Heart left ventricle (tissue), 16 donors: ENCODE results near the gene TNS3. TPM values are rescaled to one million over a fixed set of nuclear protein-coding genes. Genes with fewer than 3 reads are reported as not detected.

Source experiments
- ATAC-seq, 4 donors: fragments of 200-7000 bp; cut with Tn5 transposase; one replicate each; pipeline ENCODE4 v1.9.1; 2020 to 2022; ENCODE audit warnings: moderate library complexity in 4 of 4, mild to moderate bottlenecking in 3 of 4, moderate number of reproducible peaks in 1 of 4
- DNase-seq, 5 donors: peaks; one replicate each; pipeline ENCODE4 v3.0.0-alpha.2; 2020
- H3K27ac ChIP-seq, 12 donors: fragments of 200-600 bp; sonication (generic) in 4 of 12; one replicate each; pipeline versions ENCODE4 v1.5.0 to v1.8.0; 2016 to 2022; ENCODE audit warnings: mild to moderate bottlenecking in 2 of 12
- H3K27me3 ChIP-seq, 9 donors: fragments of 200-600 bp; sonication (generic) in 2 of 9; one replicate each; pipeline versions ENCODE4 v1.5.1 to v1.8.0; 2016 to 2022; ENCODE audit warnings: mild to moderate bottlenecking in 3 of 9
- H3K36me3 ChIP-seq, 9 donors: fragments of 200-600 bp; sonication (generic) in 2 of 9; one replicate each; pipeline versions ENCODE4 v1.5.0 to v1.8.0; 2018 to 2022; ENCODE audit warnings: mild to moderate bottlenecking in 2 of 9
- H3K4me1 ChIP-seq, 12 donors: fragments of 200-600 bp; sonication (generic) in 4 of 12; one replicate each; pipeline versions ENCODE4 v1.5.0 to v1.8.0; 2016 to 2022; ENCODE audit warnings: mild to moderate bottlenecking in 3 of 12
- H3K4me3 ChIP-seq, 12 donors: fragments of 200-600 bp; sonication (generic) in 4 of 12; one replicate each; pipeline versions ENCODE4 v1.5.0 to v1.8.0; 2017 to 2022; ENCODE audit warnings: mild to moderate bottlenecking in 9 of 12, moderate library complexity in 4 of 12
- H3K9me3 ChIP-seq, 12 donors: fragments of 200-600 bp; sonication (generic) in 4 of 12; one replicate each; pipeline versions ENCODE4 v1.5.0 to v1.8.0; 2016 to 2022; ENCODE audit warnings: mild to moderate bottlenecking in 1 of 12
- POLR2A ChIP-seq, 2 donors: fragments of 450-650 bp; IDR thresholded peaks; one replicate each; pipeline ENCODE4 v1.6.1; 2017; ENCODE audit warnings: antibody characterized with exemption in 2 of 2, mild to moderate bottlenecking in 2 of 2, moderate library complexity in 2 of 2
- WGBS, 4 donors: extraction: QIAGEN DNeasy Blood & Tissue Kit in 2 of 4; methylation state at CpG; one replicate each; pipeline versions ENCODE4 v1.1.5 to v1.1.7; 2013 to 2018; 5-methylcytosine and 5-hydroxymethylcytosine counted together
- intact Hi-C, 10 donors: fragments of 100-400 bp; cut with DNase I; formaldehyde crosslinking; loops; one replicate each; pipeline versions ENCODE4 v1.11.1 to v1.14.2; 2022
- polyA plus RNA-seq, 2 donors: library from polyadenylated mRNA; stranded (reverse); fragments of 200-250 nt; gene quantifications; one replicate each; pipeline ENCODE4 v1.2.3, GENCODE V29; 2013
- total RNA-seq, 9 donors: library from RNA; depleted of rRNA in 2 of 9; stranded (reverse); fragments of >200 nt in 2 of 9; fragmentation: NEBNext Ultra II Directional in 3 of 9; extraction: Animal tissue kit (Norgen Biotek cat#: 25700) in 3 of 9; gene quantifications; one replicate each; pipeline versions ENCODE4 v1.1.0 to v1.2.4, GENCODE V29; 2016 to 2023
- TF ChIP-seq, protein P1 (sequence below), 12 donors: fragments of 200-600 bp; sonication (generic) in 4 of 12; IDR thresholded peaks; one replicate each; pipeline versions ENCODE4 v1.5.0 to v1.8.0; 2018 to 2022; ENCODE audit warnings: antibody characterized with exemption in 12 of 12, mild to moderate bottlenecking in 5 of 12
- donor health status: ischemic (EF 13 %, LVEDD 7.1; RV severe dilation, severe dysfunction).
- donor health status: healthy with polysubstance abuse.
- donor health status: DM: no; HTN: yes; CAD: no.
- donor health status: DM: no; HTN: no; CAD: no.
- donor health status: ischemic (EF 25% LVEDD 6.9; RV normal size, moderate dysfunction).
- donor health status: ischemic (EF 25% LVEDD 5.7; RV mildly dilated, moderate dysfunction).
- donor health status: healthy.
- donor health status: DM: yes; HTN: yes; CAD: no.
- donor health status: ischemic (EF 35%, LVEDD 5.7; RV mildly dilated, moderate dysfunction).
- donor health status: nonischemic (EF 11% LVEDD 7.7; RV severe dilation, severe dysfunction).
- donor health status: DM: yes; HTN: yes; CAD: no.
- donor health status: PGD.
- donor health status: ischemic (EF 29% LVEDD 5.4; RV normal size, mild dysfunction).
- donor health status: nonischemic (EF 23%, LVEDD 6.1; RV moderate dilation, normal function).

Gene TNS3
- total and polyA plus RNA-seq, 11 donors = 10.1 to 116 (median 32.7) TPM

DNA sequence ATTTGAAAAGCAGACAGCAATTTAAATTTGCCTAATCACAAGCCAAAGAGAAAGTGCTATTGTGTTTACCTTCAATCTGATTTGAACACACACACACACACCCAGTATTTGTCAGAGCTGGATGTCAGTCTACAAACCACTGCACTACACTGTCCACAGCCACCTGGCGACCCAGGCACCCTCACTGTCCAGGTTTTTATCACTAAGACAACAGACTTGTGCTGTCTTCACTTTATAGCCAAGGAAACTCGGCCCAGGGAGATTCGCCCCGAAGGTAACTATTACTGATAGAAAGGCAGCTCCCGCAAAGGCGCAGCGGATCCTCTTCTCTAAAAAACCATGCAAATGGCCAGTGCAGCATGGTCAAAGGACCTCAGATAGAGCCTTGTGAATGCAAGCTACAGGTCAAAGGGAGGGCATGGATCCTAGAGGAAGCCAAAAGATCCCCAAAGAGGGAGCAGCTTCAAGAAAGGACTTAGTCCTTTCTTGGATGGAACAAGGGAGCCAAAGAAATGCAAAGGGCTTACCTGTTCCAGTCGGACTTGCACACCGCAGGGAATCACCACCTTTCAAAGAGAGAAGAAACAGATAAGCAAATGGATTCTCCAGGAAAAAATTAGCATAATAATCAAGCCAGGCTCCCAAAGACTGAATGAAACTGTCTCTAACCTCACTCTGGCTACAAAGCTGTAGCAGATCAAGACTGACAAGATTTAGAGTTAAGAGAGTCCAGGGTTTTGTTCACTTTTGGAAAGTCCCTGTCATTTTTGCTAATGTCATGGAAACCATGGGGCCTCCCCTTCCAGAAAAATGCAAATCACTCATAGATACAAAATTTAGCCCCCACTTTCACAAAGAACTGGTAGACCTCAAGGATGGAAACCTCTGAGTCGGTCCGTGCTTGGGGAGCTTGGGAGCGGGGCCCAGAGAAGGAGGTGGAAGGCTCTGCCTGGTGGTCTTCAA, 101.1 kb downstream of the TNS3 start:
- peaks cover 7 to 85% (median 66%) of the 10 kb centered on the region in 12 donors for H3K4me1 ChIP-seq
- 85 to 92% (median 90%) methylated on average over 11 to 12 of the region's 12 CpGs for WGBS, 4 donors

DNA sequence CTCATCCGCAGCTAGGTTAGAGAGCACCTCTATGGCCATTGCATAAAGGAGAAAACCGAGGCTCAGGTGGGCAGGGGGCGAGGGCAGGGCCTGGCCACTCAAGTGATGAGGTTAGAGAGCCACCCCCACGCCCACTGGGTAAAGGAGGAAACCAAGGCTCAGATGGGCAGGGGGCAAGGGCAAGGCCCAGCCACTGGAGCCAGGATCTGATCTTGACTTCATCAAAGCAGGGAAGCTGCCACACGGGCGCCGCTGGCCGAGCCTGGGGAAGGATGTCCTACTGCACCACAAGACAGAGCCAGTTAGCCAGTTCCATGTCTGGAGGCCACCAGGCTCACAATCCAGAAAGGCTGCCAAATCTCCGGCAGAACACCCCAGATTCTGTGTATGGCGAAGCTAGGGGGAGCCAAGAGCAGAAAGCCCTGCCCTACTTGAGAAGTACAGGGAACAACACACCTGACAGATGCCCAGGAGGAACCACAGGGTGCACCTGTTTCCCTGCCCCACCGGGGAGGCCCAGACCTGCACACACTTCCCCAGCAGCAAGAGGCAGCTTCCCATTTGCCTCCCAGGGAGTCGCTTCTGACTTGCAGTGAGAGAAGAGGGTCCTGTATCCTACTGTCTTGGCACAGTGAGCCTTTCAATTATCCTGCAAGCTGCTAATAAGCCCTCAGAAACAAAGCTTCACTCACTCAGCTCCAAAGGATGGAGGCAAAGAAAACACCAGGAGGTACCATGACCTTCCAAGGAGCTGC, 101.9 kb downstream of the TNS3 start:
- Histone ChIP-seq H3K27ac (peak overlapping the region in 6 of 12 donors; percentile 26 to 93 (median 76)), H3K4me1 (peaks cover 7 to 85% (median 68%) of the 10 kb centered on the region in 12 donors), H3K9me3 (no peaks in the 10 kb centered on the region), H3K27me3 (no peaks in the 10 kb centered on the region), H3K36me3 (no peaks in the 10 kb centered on the region), H3K4me3 (peak overlapping the region in 1 of 12 donors; percentile 49)
- ATAC-seq (no peak), DNase-seq (peak in 1 of 5 donors; percentile 27)
- 88 to 93% (median 88%) methylated on average over 5 to 12 of the region's 12 CpGs for WGBS, 4 donors
- TF ChIP-seq, protein P1, sequence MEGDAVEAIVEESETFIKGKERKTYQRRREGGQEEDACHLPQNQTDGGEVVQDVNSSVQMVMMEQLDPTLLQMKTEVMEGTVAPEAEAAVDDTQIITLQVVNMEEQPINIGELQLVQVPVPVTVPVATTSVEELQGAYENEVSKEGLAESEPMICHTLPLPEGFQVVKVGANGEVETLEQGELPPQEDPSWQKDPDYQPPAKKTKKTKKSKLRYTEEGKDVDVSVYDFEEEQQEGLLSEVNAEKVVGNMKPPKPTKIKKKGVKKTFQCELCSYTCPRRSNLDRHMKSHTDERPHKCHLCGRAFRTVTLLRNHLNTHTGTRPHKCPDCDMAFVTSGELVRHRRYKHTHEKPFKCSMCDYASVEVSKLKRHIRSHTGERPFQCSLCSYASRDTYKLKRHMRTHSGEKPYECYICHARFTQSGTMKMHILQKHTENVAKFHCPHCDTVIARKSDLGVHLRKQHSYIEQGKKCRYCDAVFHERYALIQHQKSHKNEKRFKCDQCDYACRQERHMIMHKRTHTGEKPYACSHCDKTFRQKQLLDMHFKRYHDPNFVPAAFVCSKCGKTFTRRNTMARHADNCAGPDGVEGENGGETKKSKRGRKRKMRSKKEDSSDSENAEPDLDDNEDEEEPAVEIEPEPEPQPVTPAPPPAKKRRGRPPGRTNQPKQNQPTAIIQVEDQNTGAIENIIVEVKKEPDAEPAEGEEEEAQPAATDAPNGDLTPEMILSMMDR (IDR thresholded peaks at IDR 0.05) = no peak
- no peak for TF ChIP-seq POLR2A (IDR thresholded peaks at IDR 0.05)
- intact Hi-C loops = loop anchor here in 2 of 10 donors (5.0 to 10.0 kb wide), 2 partner anchors 92 to 95 kb away; no protein-coding TSS in a partner anchor

More for the DNA sequence above, 101.1 kb downstream of the TNS3 start:
- H3K4me3 ChIP-seq = peak overlapping the region in 1 of 12 donors; percentile 49
- intact Hi-C loops = loop anchor here in 1 of 10 donors (10.0 kb wide), 1 partner anchor 94 kb away; no protein-coding TSS in a partner anchor
- no peaks in the 10 kb centered on the region for H3K36me3 ChIP-seq
- peak overlapping the region in 11 of 12 donors; percentile 69 to 93 (median 84) for H3K27ac ChIP-seq
- DNase-seq (peak in 1 of 5 donors; percentile 22), ATAC-seq (no peak)
- H3K9me3 ChIP-seq = no peaks in the 10 kb centered on the region
- TF ChIP-seq POLR2A (IDR thresholded peaks at IDR 0.05) = no peak
- TF ChIP-seq, protein P1 (IDR thresholded peaks at IDR 0.05) = no peak
- H3K27me3 ChIP-seq = no peaks in the 10 kb centered on the region

DNA sequence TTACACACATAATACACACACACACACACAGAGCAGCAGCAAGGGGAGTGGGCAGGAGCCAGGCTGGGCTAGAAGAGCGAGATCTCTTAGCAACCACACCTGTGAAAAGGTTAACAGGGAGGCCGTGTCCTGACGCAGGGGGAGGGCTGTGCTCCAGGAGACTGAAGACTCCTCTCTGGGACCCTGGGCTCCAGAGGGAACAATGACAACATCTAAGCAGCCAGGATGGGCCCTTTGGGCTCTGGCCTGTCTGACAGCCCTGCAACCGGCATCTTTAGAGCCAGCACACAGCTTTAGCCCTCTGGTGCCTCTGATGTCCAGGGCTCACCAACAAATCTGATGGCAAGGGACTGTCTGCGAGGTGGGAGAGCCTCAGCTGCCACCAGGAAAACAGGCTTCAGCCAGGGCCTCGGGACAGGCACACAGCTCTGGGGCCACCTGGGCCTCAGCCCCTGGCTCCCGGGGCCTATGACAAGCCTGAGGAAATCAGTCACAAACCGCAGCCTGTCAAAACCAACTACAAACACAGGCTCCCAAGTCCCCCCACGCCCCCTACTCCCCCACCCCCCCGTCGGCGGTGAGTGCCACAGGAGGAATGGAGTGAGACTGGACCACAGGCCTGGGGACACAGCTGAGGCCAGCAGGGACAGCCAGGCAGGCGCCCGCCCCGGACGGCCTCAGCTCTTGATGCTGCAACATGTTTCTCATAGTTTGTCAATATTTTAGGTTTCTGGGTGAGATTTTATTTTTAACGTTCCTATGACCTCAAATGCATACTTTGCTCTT, 102.8 kb downstream of the TNS3 start:
- peak overlapping the region in 1 of 12 donors; percentile 49 for H3K4me3 ChIP-seq
- no peak for TF ChIP-seq POLR2A (IDR thresholded peaks at IDR 0.05)
- TF ChIP-seq, protein P1 (IDR thresholded peaks at IDR 0.05) = no peak
- H3K27ac ChIP-seq = peak overlapping the region in 10 of 12 donors; percentile 3 to 93 (median 39)
- no peaks in the 10 kb centered on the region for H3K9me3 ChIP-seq
- 76 to 84% (median 79%) methylated on average over 4 to 17 of the region's 17 CpGs for WGBS, 4 donors
- H3K4me1 ChIP-seq = peaks cover 7 to 84% (median 66%) of the 10 kb centered on the region in 12 donors
- peak in 1 of 5 donors; percentile 25 for DNase-seq
- H3K36me3 ChIP-seq = no peaks in the 10 kb centered on the region
- intact Hi-C loops = loop anchor here in 1 of 10 donors (5.0 kb wide), 1 partner anchor 93 kb away; no protein-coding TSS in a partner anchor
- H3K27me3 ChIP-seq = no peaks in the 10 kb centered on the region
- no peak for ATAC-seq
